ENCODE results near the gene RABIF.

The RABIF gene

GRCh38 chr1:202871367-202871766 lies 17.6 kb downstream of the RABIF start:
- DNase-seq = no peak

- DNase-seq = no peak
These were observed 26.0 kb downstream of the RABIF start for GRCh38 chr1:202862679-202863560.

- peak; percentile 60 for DNase-seq
These were observed 27.4 kb downstream of the RABIF start for GRCh38 chr1:202861420-202862132.

GRCh38 chr1:202860744-202861419 lies 28.1 kb downstream of the RABIF start:
- DNase-seq = peak; percentile 15

GRCh38 chr1:202858789-202859414 lies 30.0 kb downstream of the RABIF start:
- DNase-seq = no peak

GRCh38 chr1:202858331-202858730 lies 30.6 kb downstream of the RABIF start:
- DNase-seq = no peak

- DNase-seq = no peak
These were observed 31.8 kb downstream of the RABIF start for GRCh38 chr1:202857136-202857610.

- DNase-seq = no peak
These were observed 32.9 kb downstream of the RABIF start for GRCh38 chr1:202856014-202856413.

GRCh38 chr1:202854787-202855186 lies 34.2 kb downstream of the RABIF start:
- no peak for DNase-seq

GRCh38 chr1:202852163-202852904 lies 36.6 kb downstream of the RABIF start:
- DNase-seq = no peak

GRCh38 chr1:202850593-202851362 lies 38.2 kb downstream of the RABIF start:
- DNase-seq = no peak

- DNase-seq = no peak
These were observed 40.8 kb downstream of the RABIF start for GRCh38 chr1:202848191-202848542.

GRCh38 chr1:202844935-202845334 lies 44.0 kb downstream of the RABIF start:
- no peak for DNase-seq

- no peak for DNase-seq
These were observed 44.7 kb downstream of the RABIF start for GRCh38 chr1:202844259-202844658.

- no peak for DNase-seq
These were observed 45.9 kb downstream of the RABIF start for GRCh38 chr1:202843081-202843480.

- DNase-seq = no peak
These were observed 51.1 kb downstream of the RABIF start for GRCh38 chr1:202837746-202838262.

- no peak for DNase-seq
These were observed 52.1 kb downstream of the RABIF start for GRCh38 chr1:202836623-202837403.

- no peak for DNase-seq
These were observed 53.3 kb downstream of the RABIF start for GRCh38 chr1:202835548-202836072.

- no peak for DNase-seq
These were observed 54.0 kb downstream of the RABIF start for GRCh38 chr1:202834771-202835547.

Measured in NCI-H446 treated with DMSO at 0.1 percent for 48 hours (cell line).